CD4-positive, alpha-beta T cell treated with Interleukin-17A for 4 hours (primary cell): Measurements from ENCODE around the gene CAVIN1.
A peak's percentile ranks its signal among the peaks of the same experiment; 100 is the strongest.
"Not testable (repeated sequence)": the region's sequence is repeated elsewhere in the genome, so short reads cannot be mapped to it uniquely, and the experiment has no call there.

Source experiments
- DNase-seq: peaks from one replicate; pipeline ENCODE4 v3.0.0-alpha.2; 2020; ENCODE audit warnings: mixed read lengths

Gene CAVIN1

GRCh38 chr17:42429726-42430447 lies 6.8 kb upstream of the CAVIN1 start:
- DNase-seq = no peak

GRCh38 chr17:42428141-42428944 lies 5.3 kb upstream of the CAVIN1 start:
- DNase-seq = peak; percentile 60

- no peak for DNase-seq
These were observed 2.0 kb upstream of the CAVIN1 start for GRCh38 chr17:42424991-42425610.

GRCh38 chr17:42423766-42424165 lies 710 bp upstream of the CAVIN1 start:
- no peak for DNase-seq

- DNase-seq = peak; percentile 44
These were observed 571 bp downstream of the CAVIN1 start for GRCh38 chr17:42422412-42422957.

- peak; percentile 16 for DNase-seq
These were observed 1.3 kb downstream of the CAVIN1 start for GRCh38 chr17:42421507-42422338.

GRCh38 chr17:42421136-42421506 lies 1.9 kb downstream of the CAVIN1 start:
- DNase-seq = no peak

GRCh38 chr17:42417981-42418380 lies 5.1 kb downstream of the CAVIN1 start:
- DNase-seq = not testable (repeated sequence)

GRCh38 chr17:42414704-42415409 lies 8.2 kb downstream of the CAVIN1 start:
- DNase-seq = peak; percentile 72

GRCh38 chr17:42413464-42414040 lies 9.5 kb downstream of the CAVIN1 start:
- DNase-seq = no peak

GRCh38 chr17:42411905-42412679 lies 11.0 kb downstream of the CAVIN1 start:
- no peak for DNase-seq

GRCh38 chr17:42411361-42411760 lies 11.7 kb downstream of the CAVIN1 start:
- DNase-seq = no peak

GRCh38 chr17:42410319-42410685 lies 12.8 kb downstream of the CAVIN1 start:
- DNase-seq = no peak

GRCh38 chr17:42409523-42410318 lies 13.3 kb downstream of the CAVIN1 start:
- DNase-seq = no peak

GRCh38 chr17:42408061-42408460 lies 15.0 kb downstream of the CAVIN1 start:
- DNase-seq = no peak

GRCh38 chr17:42407289-42407836 lies 15.7 kb downstream of the CAVIN1 start:
- DNase-seq = peak; percentile 72

GRCh38 chr17:42406615-42407288 lies 16.3 kb downstream of the CAVIN1 start:
- no peak for DNase-seq

- DNase-seq = peak; percentile 89
These were observed 17.0 kb downstream of the CAVIN1 start for GRCh38 chr17:42405963-42406495.

GRCh38 chr17:42405076-42405475 lies 18.0 kb downstream of the CAVIN1 start:
- DNase-seq = no peak
